Raji (cell line): Measurements from ENCODE around the gene RAX2.

Source experiments
- POLR2A ChIP-seq: IDR thresholded peaks from 2 replicates; pipeline ENCODE4 v1.6.1; 2011; ENCODE audit warnings: low read depth, low read length, control low read depth; ENCODE audit not compliant: insufficient read depth

RAX2 gene

DNA sequence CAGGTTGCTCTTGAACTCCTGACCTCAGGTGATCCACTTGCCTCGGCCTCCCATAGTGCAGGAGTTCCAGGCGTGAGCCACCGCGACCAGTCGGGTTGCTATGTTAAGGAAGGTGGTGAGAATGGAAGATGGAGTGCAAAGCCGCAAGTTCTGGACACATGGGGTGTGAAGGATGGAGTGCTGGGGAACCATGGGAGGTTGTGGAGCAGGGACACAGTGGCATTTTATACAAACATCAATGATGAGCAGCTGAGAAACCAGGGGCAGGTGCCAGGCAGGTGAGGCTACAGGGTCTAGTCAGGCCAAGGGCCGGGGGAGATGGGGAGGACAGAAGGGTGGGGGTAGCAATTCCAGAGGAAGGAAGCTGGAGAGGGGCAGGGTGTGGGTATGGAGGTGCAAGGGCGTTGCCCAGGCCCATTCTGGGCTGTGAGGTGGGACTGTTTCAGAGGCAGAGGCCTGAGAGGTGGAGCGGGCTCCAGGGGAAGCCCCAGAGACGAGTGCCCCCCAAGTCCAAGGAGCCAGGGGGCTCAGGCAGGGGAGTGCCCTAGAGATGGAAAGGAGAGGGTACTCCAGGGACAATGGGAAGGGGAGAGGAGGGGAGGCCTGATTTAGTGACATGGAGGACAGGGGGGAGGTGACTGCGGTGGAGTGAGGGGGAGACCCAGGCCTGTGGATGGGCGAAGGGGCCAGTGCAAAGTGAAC, 1.9 kb upstream of the RAX2 start:
- TF ChIP-seq POLR2A, result no peak

- no peak for TF ChIP-seq POLR2A
Measured at GRCh38 chr19:3771000-3771905, 775 bp downstream of the RAX2 start.

DNA sequence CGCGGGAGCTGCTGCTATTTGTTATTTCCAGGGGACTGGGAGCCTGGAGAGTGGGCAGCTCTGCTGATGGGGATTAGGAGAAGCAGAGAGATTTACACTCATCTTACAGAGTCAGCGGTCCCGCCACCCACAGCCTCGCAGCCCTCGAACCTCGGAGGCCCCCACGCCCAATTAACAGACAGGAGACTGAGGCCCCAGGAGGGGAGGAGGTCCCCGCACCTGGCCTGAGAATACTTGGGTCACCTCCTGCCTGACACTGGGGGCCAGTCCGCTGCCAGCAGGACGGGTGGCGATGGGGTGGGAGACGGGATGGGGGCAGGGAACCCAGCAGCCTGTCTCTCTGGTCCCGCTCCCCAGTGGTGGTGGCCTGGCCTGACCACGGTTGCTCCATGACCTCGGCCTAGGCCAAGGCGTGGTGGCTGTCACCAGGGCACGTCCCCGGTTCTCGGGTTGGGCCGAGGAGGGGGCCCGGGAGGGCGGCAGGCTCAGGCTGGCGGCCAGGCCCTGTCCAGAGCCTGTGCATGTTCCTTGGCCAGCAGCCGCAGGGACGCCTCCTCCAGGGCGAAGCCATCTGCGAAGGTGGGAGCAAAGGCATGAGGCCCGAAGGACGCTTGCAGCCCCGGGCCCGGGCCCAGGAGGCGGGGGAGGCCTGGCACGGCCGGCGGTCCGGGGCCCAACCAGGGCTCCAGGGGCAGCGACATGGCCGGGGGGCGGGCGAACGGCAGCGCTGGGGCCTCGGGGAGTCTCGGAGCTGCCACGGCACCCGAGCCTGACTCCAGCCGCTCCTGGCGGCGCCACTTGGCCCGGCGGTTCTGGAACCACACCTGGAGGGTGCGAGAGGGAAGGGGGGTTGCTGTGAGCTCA, 1.7 kb downstream of the RAX2 start:
- TF ChIP-seq POLR2A, result no peak

DNA sequence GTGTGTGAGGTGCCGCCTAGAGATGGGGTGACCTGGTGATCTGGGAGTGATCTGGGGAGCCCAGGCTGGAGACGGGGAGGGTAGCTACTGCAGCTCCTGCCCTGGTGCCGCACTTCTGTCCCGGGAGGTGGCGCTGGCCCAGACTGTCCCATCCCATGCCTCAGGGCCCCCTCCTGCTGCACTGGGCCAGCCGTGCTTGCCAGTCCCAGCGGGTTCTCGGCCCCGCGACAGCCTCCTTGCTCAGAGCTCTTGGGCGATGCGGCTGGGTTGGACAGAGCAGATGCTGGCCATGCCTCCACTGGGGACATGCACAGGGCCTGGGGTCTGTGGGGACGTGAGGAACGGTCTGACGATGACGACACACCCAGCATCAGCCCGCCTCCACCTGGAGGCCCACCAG, 2.5 kb downstream of the RAX2 start:
- TF ChIP-seq POLR2A, result no peak

DNA sequence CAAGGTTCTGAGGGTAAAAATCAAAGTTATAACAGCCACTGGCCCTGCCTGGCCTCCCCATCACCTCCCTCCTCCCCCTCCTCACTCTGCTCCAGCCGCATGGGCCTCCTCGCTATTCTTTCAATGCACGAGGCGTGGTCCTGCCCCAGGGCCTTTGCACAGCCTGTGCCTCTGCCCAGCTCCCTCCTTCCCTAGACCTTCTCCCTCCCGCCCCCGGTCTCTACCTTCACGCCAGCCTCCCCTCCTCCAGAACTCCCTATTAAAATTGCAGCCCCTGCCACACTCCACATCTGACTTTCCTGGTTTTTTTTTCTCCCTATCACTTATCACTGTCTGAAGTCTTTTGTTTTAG, 3.3 kb downstream of the RAX2 start:
- no peak for TF ChIP-seq POLR2A

- TF ChIP-seq POLR2A, result no peak
Measured at GRCh38 chr19:3768015-3768747, 3.8 kb downstream of the RAX2 start.

DNA sequence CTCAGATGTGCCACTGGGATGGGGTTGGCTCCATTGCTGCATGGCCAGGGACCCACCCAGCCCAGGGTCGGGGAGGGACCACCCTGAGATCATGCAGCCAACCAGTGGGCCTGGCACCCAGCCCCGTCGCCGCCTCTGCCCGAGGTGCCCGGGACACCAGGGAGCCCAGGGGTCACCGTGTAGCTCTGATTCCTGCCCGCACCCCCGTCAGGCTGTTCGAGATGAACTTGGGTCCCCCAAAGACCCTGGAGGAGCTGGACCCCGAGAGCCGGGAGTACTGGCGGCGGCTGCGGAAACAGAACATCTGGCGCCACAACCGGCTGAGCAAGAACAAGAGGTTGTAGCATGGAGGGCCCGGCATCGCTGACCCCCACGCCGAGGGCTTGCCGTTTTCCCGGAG, 5.0 kb downstream of the RAX2 start:
- no peak for TF ChIP-seq POLR2A

DNA sequence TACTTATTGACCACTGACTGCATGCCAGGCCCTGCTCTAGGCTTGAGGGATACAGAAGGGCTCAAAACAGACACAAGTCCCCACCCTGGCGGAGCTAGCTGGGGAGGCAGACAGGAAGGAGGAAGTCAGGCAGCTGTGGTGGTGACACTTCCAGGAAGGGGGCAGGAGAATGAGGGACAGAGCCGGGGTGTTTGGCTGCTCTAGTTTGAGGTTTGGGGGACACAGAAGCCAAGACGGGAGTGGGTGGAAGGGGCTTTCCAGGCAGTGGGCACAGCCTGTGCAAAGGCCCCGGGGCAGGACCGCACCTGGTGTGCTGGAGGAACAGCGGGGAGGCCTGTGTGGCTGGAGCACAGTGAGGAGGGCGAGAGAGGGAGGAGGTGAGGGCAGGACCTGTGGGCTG, 5.5 kb downstream of the RAX2 start:
- no peak for TF ChIP-seq POLR2A

- TF ChIP-seq POLR2A, result no peak
Measured at GRCh38 chr19:3765121-3765520, 6.9 kb downstream of the RAX2 start.

- peak; percentile 85 for TF ChIP-seq POLR2A
Measured at GRCh38 chr19:3762501-3763459, 9.2 kb downstream of the RAX2 start, which contains the start of gene MRPL54. TSS of gene MRPL54 (plus strand) at chr19:3762682. CDS start at chr19:3762701, 19 bp downstream.

GRCh38 chr19:3762130-3762473, 9.9 kb downstream of the RAX2 start:
- no peak for TF ChIP-seq POLR2A

GRCh38 chr19:3761382-3762129, 10.5 kb downstream of the RAX2 start, which contains the start of gene APBA3:
TSS of gene APBA3 (minus strand) at chr19:3761692. CDS start at chr19:3760264, 1,428 bp downstream.
- peak; percentile 82 for TF ChIP-seq POLR2A

GRCh38 chr19:3760871-3761361, 11.1 kb downstream of the RAX2 start:
- TF ChIP-seq POLR2A, result no peak
